H9 (cell line): Measurements from ENCODE around the gene IL3RA. TPM values are rescaled to one million over a fixed set of nuclear protein-coding genes. Genes with fewer than 3 reads are reported as not detected.

ENCODE experiments used
- DNase-seq: peaks from one replicate; pipeline ENCODE4 v3.0.0-alpha.2; 2017
- H2AFZ ChIP-seq: one replicate; pipeline ENCODE4 v1.6.1; 2013; ENCODE audit warnings: mild to moderate bottlenecking, low read length, control low read depth, moderate library complexity
- H2AK5ac ChIP-seq: 2 replicates; pipeline ENCODE4 v1.6.1; 2013; ENCODE audit warnings: low read length, control low read depth, mixed read lengths; ENCODE audit not compliant: insufficient read length
- H2BK120ac ChIP-seq: one replicate; pipeline ENCODE4 v1.6.1; 2013; ENCODE audit warnings: low read depth, mild to moderate bottlenecking, low read length, control low read depth, inconsistent platforms; ENCODE audit not compliant: poor library complexity, severe bottlenecking
- H2BK12ac ChIP-seq: 2 replicates; pipeline ENCODE4 v1.6.1; 2013; ENCODE audit warnings: low read length, control low read depth, mixed read lengths, low read depth; ENCODE audit not compliant: insufficient read length
- H2BK15ac ChIP-seq: 2 replicates; pipeline ENCODE4 v1.6.1; 2013; ENCODE audit warnings: low read depth, low read length, control low read depth
- H2BK20ac ChIP-seq: one replicate; pipeline ENCODE4 v1.6.1; 2013; ENCODE audit warnings: low read depth, mild to moderate bottlenecking, low read length, control low read depth, inconsistent platforms; ENCODE audit not compliant: poor library complexity, severe bottlenecking
- H2BK5ac ChIP-seq: 2 replicates; pipeline ENCODE4 v1.6.1; 2013; ENCODE audit warnings: low read length, control low read depth, mixed read lengths; ENCODE audit not compliant: insufficient read length
- H3K14ac ChIP-seq: 2 replicates; pipeline ENCODE4 v1.6.1; 2013; ENCODE audit warnings: low read length, control low read depth; ENCODE audit not compliant: insufficient read depth
- H3K18ac ChIP-seq: 2 replicates; pipeline ENCODE4 v1.6.1; 2013; ENCODE audit warnings: low read depth, mild to moderate bottlenecking, mixed read lengths, low read length, control low read depth; ENCODE audit not compliant: insufficient read length
- H3K23ac ChIP-seq: 2 replicates; pipeline ENCODE4 v1.6.1; 2013; ENCODE audit warnings: low read length, control low read depth, mixed read lengths, low read depth; ENCODE audit not compliant: insufficient read length
- H3K23me2 ChIP-seq: 2 replicates; pipeline ENCODE4 v1.6.1; 2013; ENCODE audit warnings: low read depth, mild to moderate bottlenecking, mixed read lengths, low read length, control low read depth; ENCODE audit not compliant: insufficient read length, poor library complexity, severe bottlenecking
- H3K27ac ChIP-seq: 2 replicates; pipeline ENCODE4 v1.5.1; 2013; ENCODE audit warnings: low read length, control low read depth, mixed read lengths, low read depth; ENCODE audit not compliant: insufficient read length
- H3K27me3 ChIP-seq: 2 replicates; pipeline ENCODE4 v1.6.1; 2013; ENCODE audit warnings: low read length, control low read depth, inconsistent platforms; ENCODE audit not compliant: insufficient read depth
- H3K4ac ChIP-seq: 2 replicates; pipeline ENCODE4 v1.6.1; 2013; ENCODE audit warnings: low read depth, mild to moderate bottlenecking, control low read depth, inconsistent platforms, low read length, moderate library complexity
- H3K4me1 ChIP-seq: 2 replicates; pipeline ENCODE4 v1.6.1; 2013; ENCODE audit warnings: low read length, control low read depth, inconsistent platforms; ENCODE audit not compliant: insufficient read depth
- H3K4me2 ChIP-seq: 2 replicates; pipeline ENCODE4 v1.6.1; 2013; ENCODE audit warnings: low read length, control low read depth, mixed read lengths; ENCODE audit not compliant: insufficient read length, insufficient read depth
- H3K56ac ChIP-seq: 2 replicates; pipeline ENCODE4 v1.6.1; 2013; ENCODE audit warnings: low read depth, mild to moderate bottlenecking, mixed read lengths, low read length, control low read depth; ENCODE audit not compliant: insufficient read length
- H3K79me1 ChIP-seq: 2 replicates; pipeline ENCODE4 v1.6.1; 2013; ENCODE audit warnings: low read depth, mild to moderate bottlenecking, moderate library complexity, low read length, control low read depth, inconsistent platforms; ENCODE audit not compliant: insufficient read depth, poor library complexity, severe bottlenecking
- H3K79me2 ChIP-seq: 2 replicates; pipeline ENCODE4 v1.6.1; 2013; ENCODE audit warnings: low read length, control low read depth, inconsistent platforms; ENCODE audit not compliant: insufficient read depth
- H3K9ac ChIP-seq: 2 replicates; pipeline ENCODE4 v1.6.1; 2013; ENCODE audit warnings: low read length, control low read depth, mixed read lengths; ENCODE audit not compliant: insufficient read length; ENCODE audit errors: extremely low read depth
- H3K9me3 ChIP-seq: one replicate; pipeline ENCODE4 v1.6.1; 2013; ENCODE audit warnings: low read depth, low read length, inconsistent platforms; ENCODE audit not compliant: control insufficient read depth
- H3T11ph ChIP-seq: one replicate; pipeline ENCODE4 v1.6.1; 2013; ENCODE audit warnings: mild to moderate bottlenecking, low read length, control low read depth, inconsistent platforms
- H4K20me1 ChIP-seq: one replicate; pipeline ENCODE4 v1.6.1; 2013; ENCODE audit not compliant: control insufficient read depth, insufficient read length, insufficient read depth
- H4K5ac ChIP-seq: 2 replicates; pipeline ENCODE4 v1.6.1; 2013; ENCODE audit warnings: low read depth, mild to moderate bottlenecking, mixed read lengths, low read length, control low read depth; ENCODE audit not compliant: insufficient read length
- H4K8ac ChIP-seq: replicated peaks from 2 replicates; pipeline ENCODE4 v1.6.1; 2013; ENCODE audit warnings: low read length, control low read depth, mixed read lengths, low read depth; ENCODE audit not compliant: insufficient read length
- H4K91ac ChIP-seq: 2 replicates; pipeline ENCODE4 v1.6.1; 2013; ENCODE audit warnings: low read depth, mild to moderate bottlenecking, moderate library complexity, mixed read lengths, low read length, control low read depth; ENCODE audit not compliant: insufficient read length
- H3K27ac Mint-ChIP-seq, 3 experiments: 2 replicates in 2 of 3; 3 replicates in 1 of 3; pipeline ENCODE4 v1.8.0; 2020 to 2021; ENCODE audit warnings: mixed read lengths in 3 of 3, mild to moderate bottlenecking in 1 of 3, moderate library complexity in 1 of 3
- H3K27me3 Mint-ChIP-seq: 2 replicates; pipeline ENCODE4 v1.8.0; 2021; ENCODE audit warnings: low read depth, mild to moderate bottlenecking, moderate library complexity, mixed read lengths
- H3K36me3 Mint-ChIP-seq, 3 experiments: 2 replicates in 2 of 3; 3 replicates in 1 of 3; pipeline ENCODE4 v1.8.0; 2020 to 2021; ENCODE audit warnings: low read depth in 3 of 3, mixed read lengths in 3 of 3; ENCODE audit not compliant: insufficient read depth in 1 of 3
- H3K4me1 Mint-ChIP-seq, 2 experiments: 2 replicates each; pipeline ENCODE4 v1.8.0; 2020; ENCODE audit warnings: mixed read lengths in 2 of 2
- H3K4me3 Mint-ChIP-seq, 2 experiments: 2 replicates in 1 of 2; 3 replicates in 1 of 2; pipeline ENCODE4 v1.8.0; 2020 to 2021; ENCODE audit warnings: mild to moderate bottlenecking in 2 of 2, mixed read lengths in 2 of 2, moderate library complexity in 1 of 2
- H3K9me3 Mint-ChIP-seq, 2 experiments: 2 replicates in 1 of 2; 3 replicates in 1 of 2; pipeline ENCODE4 v1.8.0; 2020; ENCODE audit warnings: mild to moderate bottlenecking in 2 of 2, mixed read lengths in 2 of 2, moderate library complexity in 1 of 2
- WGBS: extraction: QIAGEN DNeasy Blood & Tissue Kit; methylation state at CpG from one replicate; pipeline ENCODE4 v1.1.7; 2013; ENCODE audit warnings: missing lambda C conversion rate, low lambda C conversion rate, mixed read lengths; ENCODE audit not compliant: insufficient read length; ENCODE audit errors: extremely low coverage; 5-methylcytosine and 5-hydroxymethylcytosine counted together
- total RNA-seq: library from RNA; stranded (reverse); gene quantifications from 2 replicates; pipeline ENCODE4 v1.2.1, GENCODE V29; 2021
- TF ChIP-seq, protein P1 (sequence below): fragments of 200-600 bp; sonication (generic); conservative IDR thresholded peaks from 3 replicates; pipeline ENCODE4 v1.8.0; 2021; ENCODE audit warnings: antibody characterized with exemption, mild to moderate bottlenecking

IL3RA gene
- total RNA-seq, 1 experiment from 2014 or later = 0.24 TPM

DNA sequence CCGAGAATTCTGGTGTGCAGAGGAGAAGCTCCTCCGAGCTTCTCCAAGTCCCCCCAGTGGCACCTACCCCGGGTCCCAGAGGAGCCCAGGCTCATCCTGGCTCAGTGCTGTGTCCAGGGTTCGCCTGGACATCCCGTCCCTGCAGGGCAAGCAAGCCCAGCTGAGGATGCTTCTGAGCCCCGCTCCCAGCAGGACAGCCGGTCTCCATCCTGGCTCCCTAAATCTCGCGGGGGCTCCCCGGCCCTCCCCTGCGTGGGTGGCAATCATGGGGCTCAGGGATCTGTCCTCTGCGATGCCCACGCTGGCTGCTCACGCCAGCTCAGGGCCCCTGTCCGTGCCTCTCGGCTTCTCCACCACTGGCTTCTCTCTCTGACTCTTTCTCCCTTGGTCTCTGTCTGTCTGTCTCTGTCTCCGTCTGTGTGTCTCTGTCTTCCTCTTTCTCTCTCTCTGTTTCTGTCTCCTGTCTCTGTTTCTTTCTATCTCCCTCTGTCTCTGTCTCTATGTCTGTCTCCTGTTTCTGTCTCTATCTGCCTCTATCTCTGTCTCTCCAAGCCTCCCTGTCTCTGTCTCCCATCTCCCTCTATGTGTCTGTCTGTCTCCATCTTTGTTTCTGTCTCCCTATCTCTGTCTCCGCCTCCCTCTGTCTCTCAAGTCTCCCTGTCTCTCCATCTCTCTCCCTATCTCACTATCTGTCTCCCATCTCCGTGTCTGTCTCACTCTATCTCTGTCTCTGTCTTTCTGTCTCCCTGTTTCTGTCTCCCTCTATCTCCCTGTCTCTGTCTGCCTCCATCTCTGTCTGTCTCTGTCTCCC lies 83.2 kb downstream of the IL3RA start:
- no peak overlapping the region for H4K8ac ChIP-seq
- no peak overlapping the region for H3K56ac ChIP-seq
- H3K4me2 ChIP-seq = no peak overlapping the region
- H3K9ac ChIP-seq = no peak overlapping the region
- peaks cover 49 to 54% (median 50%) of the 10 kb centered on the region in 3 experiments for H3K36me3 Mint-ChIP-seq
- no peak overlapping the region for H3K27ac ChIP-seq
- H2AFZ ChIP-seq = no peak overlapping the region
- no peak overlapping the region for H2BK12ac ChIP-seq
- H4K5ac ChIP-seq = no peak overlapping the region
- peaks cover 26% of the 10 kb centered on the region for H3K9me3 ChIP-seq
- peaks cover 5% of the 10 kb centered on the region for H3K27me3 Mint-ChIP-seq
- TF ChIP-seq, protein P1, sequence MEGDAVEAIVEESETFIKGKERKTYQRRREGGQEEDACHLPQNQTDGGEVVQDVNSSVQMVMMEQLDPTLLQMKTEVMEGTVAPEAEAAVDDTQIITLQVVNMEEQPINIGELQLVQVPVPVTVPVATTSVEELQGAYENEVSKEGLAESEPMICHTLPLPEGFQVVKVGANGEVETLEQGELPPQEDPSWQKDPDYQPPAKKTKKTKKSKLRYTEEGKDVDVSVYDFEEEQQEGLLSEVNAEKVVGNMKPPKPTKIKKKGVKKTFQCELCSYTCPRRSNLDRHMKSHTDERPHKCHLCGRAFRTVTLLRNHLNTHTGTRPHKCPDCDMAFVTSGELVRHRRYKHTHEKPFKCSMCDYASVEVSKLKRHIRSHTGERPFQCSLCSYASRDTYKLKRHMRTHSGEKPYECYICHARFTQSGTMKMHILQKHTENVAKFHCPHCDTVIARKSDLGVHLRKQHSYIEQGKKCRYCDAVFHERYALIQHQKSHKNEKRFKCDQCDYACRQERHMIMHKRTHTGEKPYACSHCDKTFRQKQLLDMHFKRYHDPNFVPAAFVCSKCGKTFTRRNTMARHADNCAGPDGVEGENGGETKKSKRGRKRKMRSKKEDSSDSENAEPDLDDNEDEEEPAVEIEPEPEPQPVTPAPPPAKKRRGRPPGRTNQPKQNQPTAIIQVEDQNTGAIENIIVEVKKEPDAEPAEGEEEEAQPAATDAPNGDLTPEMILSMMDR = no peak
- H2AK5ac ChIP-seq = no peak overlapping the region
- H3K14ac ChIP-seq = no peak overlapping the region; the same call in 1 of the 2 replicates
- H3K23ac ChIP-seq = no peak overlapping the region
- H3K79me1 ChIP-seq = no peaks in the 10 kb centered on the region
- H2BK15ac ChIP-seq = no peak overlapping the region
- no peaks in the 10 kb centered on the region for H3K27me3 ChIP-seq
- no peak overlapping the region for H2BK5ac ChIP-seq
- H3K4me1 Mint-ChIP-seq = peaks cover 9 to 12% of the 10 kb centered on the region in 2 experiments
- H3K18ac ChIP-seq = no peak overlapping the region
- H3K4me1 ChIP-seq = no peaks in the 10 kb centered on the region
- no peak overlapping the region for H4K91ac ChIP-seq
- H3K9me3 Mint-ChIP-seq = peaks cover 29 to 34% of the 10 kb centered on the region in 2 experiments
- no peak for DNase-seq
- H2BK20ac ChIP-seq = no peak overlapping the region
- H3K79me2 ChIP-seq = no peaks in the 10 kb centered on the region
- no peaks in the 10 kb centered on the region for H3K23me2 ChIP-seq
- WGBS = no CpG with 5 or more reads among the region's 19 CpGs
- no peak overlapping the region; a peak in 1 of 5 replicates for H3K4me3 Mint-ChIP-seq
- H2BK120ac ChIP-seq = no peak overlapping the region
- H3K27ac Mint-ChIP-seq = peak overlapping the region; percentile 0 to 68 (median 52); a peak in 4 of 7 replicates
- H3K4ac ChIP-seq = no peak overlapping the region
- H4K20me1 ChIP-seq = no peaks in the 10 kb centered on the region
- H3T11ph ChIP-seq = no peak overlapping the region
